GM04503 (cell line): ENCODE results near the gene C20orf144.

Experiments used
- DNase-seq: peaks from one replicate; pipeline ENCODE4 v3.0.0-alpha.2; 2012; ENCODE audit warnings: low read depth

C20orf144 gene

GRCh38 chr20:33676652-33677645, 14.8 kb downstream of the C20orf144 start:
- DNase-seq = no peak

- DNase-seq = no peak
These were observed 16.0 kb downstream of the C20orf144 start for GRCh38 chr20:33677991-33678702.

GRCh38 chr20:33679758-33680485, 17.8 kb downstream of the C20orf144 start:
- DNase-seq = no peak

GRCh38 chr20:33680686-33681085, 18.6 kb downstream of the C20orf144 start:
- no peak for DNase-seq

- DNase-seq = no peak
These were observed 19.2 kb downstream of the C20orf144 start for GRCh38 chr20:33681288-33681687.

GRCh38 chr20:33681728-33682353, 19.7 kb downstream of the C20orf144 start:
- DNase-seq = no peak

GRCh38 chr20:33684533-33685327, 22.6 kb downstream of the C20orf144 start:
- DNase-seq = no peak

GRCh38 chr20:33685328-33686099, 23.4 kb downstream of the C20orf144 start:
- DNase-seq = no peak

- peak; percentile 49 for DNase-seq
These were observed 24.2 kb downstream of the C20orf144 start, which contains the start of gene E2F1 for GRCh38 chr20:33686100-33686983. E2F1 (minus strand) TSS chr20:33686385; CDS start chr20:33686264, 121 bp downstream.

- no peak for DNase-seq
These were observed 24.8 kb downstream of the C20orf144 start for GRCh38 chr20:33686984-33687366.

- no peak for DNase-seq
These were observed 25.3 kb downstream of the C20orf144 start for GRCh38 chr20:33687370-33687915.

GRCh38 chr20:33687993-33688937, 26.1 kb downstream of the C20orf144 start:
- no peak for DNase-seq

GRCh38 chr20:33688938-33689424, 26.9 kb downstream of the C20orf144 start:
- DNase-seq = no peak

GRCh38 chr20:33689493-33689892, 27.4 kb downstream of the C20orf144 start:
- DNase-seq = no peak

GRCh38 chr20:33689973-33690372, 27.8 kb downstream of the C20orf144 start:
- no peak for DNase-seq

- no peak for DNase-seq
These were observed 31.2 kb downstream of the C20orf144 start for GRCh38 chr20:33693289-33693688.
